Caco-2 (cell line): Measurements from ENCODE around the gene CDKN2B-AS1. TPM values are rescaled to one million over a fixed set of nuclear protein-coding genes. Genes with fewer than 3 reads are reported as not detected.

ENCODE experiments used
- BruUV-seq: library from RNA; stranded (reverse); fragments of 400-500 nt; replicated peaks from 2 replicates; lab custom pipeline; 2021; lab: Mats Ljungman, UMichigan
- CTCF ChIA-PET: fragments of 300-600 bp; sonication (Branson Sonifier 250); formaldehyde crosslinking; loops from one replicate; lab custom pipeline; 2022; ENCODE audit warnings: antibody characterized with exemption; lab: Charles Lee
- POLR2A ChIA-PET: fragments of 300-600 bp; sonication (Branson Sonifier 250); formaldehyde crosslinking; loops from one replicate; lab custom pipeline; 2022; ENCODE audit warnings: antibody characterized with exemption; lab: Charles Lee
- DNase-seq, 2 experiments: peaks; one replicate each; pipeline versions ENCODE4 v3.0.0 to v3.0.0-alpha.2; 2020 to 2022
- H3K27me3 ChIP-seq: replicated peaks from 2 replicates; pipeline ENCODE4 v1.6.0; 2011; ENCODE audit warnings: low read length; ENCODE audit not compliant: control insufficient read depth, insufficient read depth
- H3K36me3 ChIP-seq: 2 replicates; pipeline ENCODE4 v1.5.1; 2011; ENCODE audit warnings: low read length; ENCODE audit not compliant: control insufficient read depth, insufficient read depth
- H3K4me1 ChIP-seq: fragments of 250-450 bp; sonication (Bioruptor Pico); 2 replicates; pipeline ENCODE4 v1.5.1; 2020; ENCODE audit warnings: mild to moderate bottlenecking
- H3K4me3 ChIP-seq: 2 replicates; pipeline ENCODE4 v1.5.1; 2011; ENCODE audit warnings: low read depth, mild to moderate bottlenecking, control low read depth, low read length
- H3K9me3 ChIP-seq: fragments of 250-450 bp; sonication (Bioruptor Pico); 2 replicates; pipeline ENCODE4 v1.5.1; 2020; ENCODE audit warnings: mild to moderate bottlenecking, moderate library complexity
- H3K27ac Mint-ChIP-seq: one replicate; pipeline ENCODE4 v1.8.0; 2022; ENCODE audit warnings: mixed read lengths; ENCODE audit not compliant: unreplicated experiment
- H3K27me3 Mint-ChIP-seq: one replicate; pipeline ENCODE4 v1.8.0; 2022; ENCODE audit warnings: mixed read lengths; ENCODE audit not compliant: insufficient read depth, unreplicated experiment
- H3K36me3 Mint-ChIP-seq: one replicate; pipeline ENCODE4 v1.8.0; 2022; ENCODE audit warnings: mild to moderate bottlenecking, mixed read lengths; ENCODE audit not compliant: insufficient read depth, unreplicated experiment
- H3K4me1 Mint-ChIP-seq: one replicate; pipeline ENCODE4 v1.8.0; 2022; ENCODE audit warnings: low read depth, mixed read lengths; ENCODE audit not compliant: unreplicated experiment
- H3K4me3 Mint-ChIP-seq: one replicate; pipeline ENCODE4 v1.8.0; 2022; ENCODE audit warnings: mild to moderate bottlenecking, moderate library complexity, mixed read lengths; ENCODE audit not compliant: unreplicated experiment
- H3K9me3 Mint-ChIP-seq: one replicate; pipeline ENCODE4 v1.8.0; 2022; ENCODE audit warnings: mixed read lengths; ENCODE audit not compliant: unreplicated experiment
- CTCF ChIP-seq, 2 experiments: fragments of 200-600 bp in 1 of 2; IDR thresholded peaks; 1 replicate in 1 of 2; 2 replicates in 1 of 2; pipeline versions ENCODE4 v1.5.1 to v1.8.0; 2011 to 2022; ENCODE audit warnings: antibody characterized with exemption in 1 of 2, control low read depth in 1 of 2, inconsistent platforms in 1 of 2, low read depth in 1 of 2, low read length in 1 of 2, mild to moderate bottlenecking in 1 of 2, moderate library complexity in 1 of 2; ENCODE audit not compliant: insufficient read depth in 1 of 2, severe bottlenecking in 1 of 2, unreplicated experiment in 1 of 2
- intact Hi-C: fragments of 100-400 bp; cut with micrococcal nuclease; formaldehyde crosslinking; loops from one replicate; pipeline ENCODE4 v1.10.0; 2022; ENCODE audit not compliant: unreplicated experiment
- total RNA-seq: library from RNA; stranded (reverse); gene quantifications from 2 replicates; pipeline ENCODE4 v1.2.3, GENCODE V29; 2022

CDKN2B-AS1 gene
- total RNA-seq, 1 experiment from 2014 or later: 1.2 TPM

GRCh38 chr9:21968331-21969010 lies 26.1 kb upstream of the CDKN2B-AS1 start:
- ChIA-PET POLR2A (no interaction called here), CTCF (no interaction called here)
- H3K27me3 ChIP-seq: no peaks in the 10 kb centered on the region
- intact Hi-C loops: loop anchor here (10.0 kb wide), 1 partner anchor 94 kb away; no protein-coding TSS in a partner anchor
- Mint-ChIP-seq H3K27me3 (no peaks in the 10 kb centered on the region), H3K36me3 (peaks cover 5% of the 10 kb centered on the region), H3K9me3 (no peaks in the 10 kb centered on the region), H3K4me1 (no peaks in the 10 kb centered on the region), H3K4me3 (no peak overlapping the region), H3K27ac (no peak overlapping the region)
- no peak for DNase-seq
- TF ChIP-seq CTCF (IDR thresholded peaks at IDR 0.05; ENCODE audit: insufficient read depth in 1 of 2, low read depth in 1 of 2, low read length in 1 of 2, severe bottlenecking in 1 of 2, unreplicated experiment in 1 of 2): no peak
- H3K4me3 ChIP-seq: no peak overlapping the region
- H3K9me3 ChIP-seq: no peaks in the 10 kb centered on the region
- H3K36me3 ChIP-seq: no peaks in the 10 kb centered on the region
- H3K4me1 ChIP-seq: no peaks in the 10 kb centered on the region
- BruUV-seq: no TSS peak

- Mint-ChIP-seq H3K27ac (no peak overlapping the region), H3K36me3 (peaks cover 5% of the 10 kb centered on the region), H3K9me3 (no peaks in the 10 kb centered on the region), H3K4me1 (no peaks in the 10 kb centered on the region), H3K4me3 (no peak overlapping the region), H3K27me3 (no peaks in the 10 kb centered on the region)
- no peak for DNase-seq
- TF ChIP-seq CTCF (IDR thresholded peaks at IDR 0.05; ENCODE audit: insufficient read depth in 1 of 2, low read depth in 1 of 2, low read length in 1 of 2, severe bottlenecking in 1 of 2, unreplicated experiment in 1 of 2): no peak
- Histone ChIP-seq H3K9me3 (no peaks in the 10 kb centered on the region), H3K4me1 (no peaks in the 10 kb centered on the region), H3K4me3 (no peak overlapping the region), H3K27me3 (no peaks in the 10 kb centered on the region), H3K36me3 (no peaks in the 10 kb centered on the region)
- ChIA-PET CTCF (no interaction called here), POLR2A (no interaction called here)
- intact Hi-C loops: loop anchor here (10.0 kb wide), 1 partner anchor 94 kb away; no protein-coding TSS in a partner anchor
- BruUV-seq: no TSS peak
These were observed 25.3 kb upstream of the CDKN2B-AS1 start for GRCh38 chr9:21969011-21969940.

- Mint-ChIP-seq H3K36me3 (peaks cover 5% of the 10 kb centered on the region), H3K4me3 (no peak overlapping the region), H3K27ac (no peak overlapping the region), H3K4me1 (no peaks in the 10 kb centered on the region), H3K9me3 (no peaks in the 10 kb centered on the region), H3K27me3 (no peaks in the 10 kb centered on the region)
- Histone ChIP-seq H3K4me3 (no peak overlapping the region), H3K9me3 (no peaks in the 10 kb centered on the region), H3K27me3 (no peaks in the 10 kb centered on the region), H3K4me1 (no peaks in the 10 kb centered on the region), H3K36me3 (no peaks in the 10 kb centered on the region)
- no TSS peak for BruUV-seq
- TF ChIP-seq CTCF (IDR thresholded peaks at IDR 0.05; ENCODE audit: insufficient read depth in 1 of 2, low read depth in 1 of 2, low read length in 1 of 2, severe bottlenecking in 1 of 2, unreplicated experiment in 1 of 2): no peak
- DNase-seq: no peak
- POLR2A ChIA-PET: no interaction called here
- intact Hi-C loops: loop anchor here (10.0 kb wide), 1 partner anchor 95 kb away; no protein-coding TSS in a partner anchor
- CTCF ChIA-PET: no interaction called here
These were observed 24.4 kb upstream of the CDKN2B-AS1 start for GRCh38 chr9:21969951-21970799.
